Right renal cortex interstitium (tissue), 3 donors: ENCODE measurements around the gene NTRK2. TPM values are rescaled to one million over a fixed set of nuclear protein-coding genes. Genes with fewer than 3 reads are reported as not detected.

Experiments
- DNase-seq, 3 donors: peaks; one replicate each; pipeline ENCODE4 v3.0.0-alpha.2; 2013; ENCODE audit warnings: low read depth in 3 of 3, low spot score in 2 of 3
- polyA plus RNA-seq, 3 donors: library from polyadenylated mRNA; unstranded; fragments of 120-200 nt; gene quantifications; one replicate each; pipeline ENCODE4 v1.2.1, GENCODE V29; 2013; ENCODE audit not compliant: insufficient read length in 3 of 3

The NTRK2 gene
- polyA plus RNA-seq, 3 donors, result 99.5 to 132 (median 111) TPM

DNA sequence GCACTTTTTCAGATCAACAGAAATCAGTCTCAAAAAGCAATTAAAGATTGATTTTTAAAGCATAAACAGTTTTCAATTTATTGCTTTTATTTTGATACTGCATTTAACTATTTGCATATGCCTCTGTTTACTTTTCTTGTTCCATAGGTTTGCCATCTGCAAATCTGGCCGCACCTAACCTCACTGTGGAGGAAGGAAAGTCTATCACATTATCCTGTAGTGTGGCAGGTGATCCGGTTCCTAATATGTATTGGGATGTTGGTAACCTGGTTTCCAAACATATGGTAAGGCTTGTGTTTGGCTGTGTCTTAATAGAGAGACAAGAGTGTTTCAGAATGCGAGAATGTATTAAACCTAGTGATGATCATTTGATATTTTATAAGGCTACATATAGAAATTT, 53.9 kb downstream of the NTRK2 start:
- no peak for DNase-seq

DNA sequence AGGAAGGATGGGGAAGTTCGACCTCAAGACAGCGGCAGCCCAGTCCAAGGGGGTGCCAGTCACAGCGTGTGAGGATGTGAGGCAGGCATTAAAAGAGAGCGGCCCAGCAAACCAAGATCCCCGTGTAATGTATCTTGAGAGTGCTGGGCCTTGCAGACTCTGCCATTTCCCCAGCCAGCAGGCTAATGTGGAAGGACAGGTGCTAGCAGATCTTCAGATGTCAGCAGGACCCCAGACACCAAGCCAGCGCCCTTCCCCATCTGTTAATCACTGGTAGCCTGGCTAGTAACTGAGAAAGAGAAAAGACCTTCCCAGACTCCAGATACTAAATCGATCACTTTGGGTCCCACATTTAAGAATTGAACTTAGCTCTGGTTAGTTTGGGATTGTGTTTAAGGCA, 62.2 kb downstream of the NTRK2 start:
- no peak for DNase-seq

DNA sequence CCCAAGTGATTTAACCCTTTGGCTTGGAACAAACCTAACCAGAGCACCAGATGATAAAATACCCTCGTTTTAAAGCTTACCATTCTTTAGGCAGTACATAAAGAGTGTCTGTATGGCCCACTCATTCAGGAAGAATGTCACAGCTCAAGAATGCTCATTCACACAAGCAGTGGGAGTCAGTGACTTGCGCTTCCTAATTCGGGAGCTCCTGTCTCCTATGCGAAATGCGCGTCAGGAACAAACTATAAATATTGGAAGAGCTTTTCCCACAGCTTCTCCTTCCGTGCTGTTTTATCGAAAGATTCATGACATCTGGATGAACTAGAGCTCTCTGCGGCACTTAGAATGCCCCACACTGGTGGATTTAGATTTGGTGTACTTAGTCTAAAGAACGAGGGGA, 66.6 kb downstream of the NTRK2 start:
- DNase-seq, result no peak

DNA sequence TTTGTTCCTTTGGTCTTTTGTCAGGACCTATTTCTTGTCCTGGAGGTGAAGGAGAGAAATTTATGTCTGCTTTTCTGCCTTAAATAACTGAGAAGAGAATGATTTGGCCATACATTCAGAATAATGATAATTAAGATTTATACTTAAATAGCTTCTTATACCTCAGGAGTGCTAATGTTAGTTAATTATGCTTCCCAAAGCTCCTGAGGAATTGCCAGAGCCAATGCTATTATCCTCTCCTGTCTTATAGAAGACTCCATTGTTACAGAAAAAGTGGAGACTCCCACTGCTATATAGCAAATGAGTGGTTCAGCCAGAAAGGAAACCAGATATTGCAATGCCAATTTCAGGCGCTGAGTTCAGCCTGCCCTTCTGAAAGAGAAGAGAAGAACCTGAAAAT, 67.0 kb downstream of the NTRK2 start:
- DNase-seq, result no peak

DNA sequence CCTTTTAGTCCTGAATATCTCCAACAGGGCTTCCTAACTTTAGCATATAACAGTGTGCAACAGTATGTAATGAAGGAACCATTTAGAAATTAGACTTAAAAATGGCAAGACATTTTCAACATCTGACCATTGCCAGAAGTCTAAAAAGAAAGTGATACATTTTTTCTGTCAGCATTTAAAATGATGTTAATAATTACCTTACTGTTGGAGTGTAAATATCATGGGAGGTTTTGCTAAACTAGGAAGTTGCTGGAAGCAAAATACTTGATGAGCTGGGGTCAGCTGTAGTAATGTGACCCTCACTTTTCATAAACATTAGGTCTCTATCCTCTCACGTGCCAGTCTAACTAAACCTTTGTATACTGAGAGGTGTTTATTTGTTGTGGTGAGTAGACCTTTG, 68.8 kb downstream of the NTRK2 start:
- no peak for DNase-seq

DNA sequence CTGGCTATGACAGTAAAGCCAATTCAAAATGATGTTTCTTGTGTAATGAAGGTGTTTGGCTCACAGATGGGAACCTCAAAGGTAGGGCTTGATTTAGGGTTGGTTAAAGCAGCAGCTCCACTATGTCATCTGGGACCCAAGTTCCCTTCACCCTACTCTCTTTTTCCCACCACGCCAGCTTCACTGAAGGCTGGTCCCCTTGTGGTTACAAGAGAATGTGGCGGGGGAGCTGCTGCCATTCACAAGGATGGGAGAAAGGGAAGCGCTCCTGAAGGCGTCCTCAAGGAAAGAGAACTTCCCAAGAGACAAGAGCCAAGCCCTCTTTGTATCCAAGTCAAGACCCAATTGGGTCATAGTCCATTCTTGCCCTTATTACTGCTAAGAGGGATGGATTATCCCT, 72.7 kb downstream of the NTRK2 start:
- no peak for DNase-seq

DNA sequence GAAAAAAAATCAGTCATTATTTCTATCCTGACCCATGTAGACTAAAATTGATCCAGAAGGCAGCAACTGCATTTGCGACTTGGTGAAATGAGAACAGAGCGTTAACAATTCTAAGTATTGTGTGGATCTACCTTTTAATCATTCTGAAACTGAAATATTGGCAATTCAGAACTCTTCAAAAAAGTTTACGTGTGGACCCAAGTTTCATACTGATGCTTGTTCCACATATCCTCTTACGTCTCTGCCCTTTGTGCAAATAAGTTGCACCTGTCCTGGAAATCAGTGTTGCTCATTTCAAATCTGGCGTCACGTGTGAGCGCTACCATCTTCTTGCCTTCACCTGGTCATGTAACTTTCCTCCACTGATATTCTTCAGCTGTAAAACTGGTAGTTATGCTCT, 74.7 kb downstream of the NTRK2 start:
- DNase-seq, result no peak

DNA sequence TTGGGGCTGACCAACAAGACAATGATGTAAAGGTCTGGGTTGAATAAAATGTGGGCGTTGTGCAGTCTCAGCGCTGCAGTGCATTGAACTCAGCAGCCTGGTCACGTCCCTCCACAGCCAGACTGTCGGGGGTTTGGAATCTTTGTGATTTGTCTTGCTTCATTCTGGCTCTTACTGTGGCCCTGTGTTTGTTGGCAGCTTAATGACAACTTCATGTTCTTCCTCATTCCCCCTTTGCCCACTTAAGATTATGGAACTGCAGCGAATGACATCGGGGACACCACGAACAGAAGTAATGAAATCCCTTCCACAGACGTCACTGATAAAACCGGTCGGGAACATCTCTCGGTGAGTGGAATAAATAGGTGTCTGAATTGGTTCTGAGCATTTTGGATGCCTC, 75.2 kb downstream of the NTRK2 start:
- DNase-seq, result no peak

DNA sequence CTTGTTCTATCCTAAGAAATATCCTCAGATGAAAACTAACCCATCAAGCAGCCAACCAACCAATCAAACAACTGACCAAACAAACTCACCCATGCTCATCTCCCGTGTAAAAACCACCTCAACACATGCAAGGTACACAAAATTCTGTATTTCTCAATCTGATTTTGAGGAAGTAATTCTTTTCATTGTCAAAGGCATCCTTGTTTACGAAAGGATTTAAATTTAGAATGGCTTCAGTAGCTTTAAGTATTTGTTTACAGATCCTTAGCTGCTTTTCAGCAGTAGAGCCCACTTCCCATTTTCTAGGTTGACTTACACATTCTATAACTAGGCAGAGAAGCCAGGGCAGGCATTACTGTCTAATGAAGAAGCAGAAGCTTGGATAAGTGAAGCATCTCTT, 78.6 kb downstream of the NTRK2 start:
- no peak for DNase-seq

DNA sequence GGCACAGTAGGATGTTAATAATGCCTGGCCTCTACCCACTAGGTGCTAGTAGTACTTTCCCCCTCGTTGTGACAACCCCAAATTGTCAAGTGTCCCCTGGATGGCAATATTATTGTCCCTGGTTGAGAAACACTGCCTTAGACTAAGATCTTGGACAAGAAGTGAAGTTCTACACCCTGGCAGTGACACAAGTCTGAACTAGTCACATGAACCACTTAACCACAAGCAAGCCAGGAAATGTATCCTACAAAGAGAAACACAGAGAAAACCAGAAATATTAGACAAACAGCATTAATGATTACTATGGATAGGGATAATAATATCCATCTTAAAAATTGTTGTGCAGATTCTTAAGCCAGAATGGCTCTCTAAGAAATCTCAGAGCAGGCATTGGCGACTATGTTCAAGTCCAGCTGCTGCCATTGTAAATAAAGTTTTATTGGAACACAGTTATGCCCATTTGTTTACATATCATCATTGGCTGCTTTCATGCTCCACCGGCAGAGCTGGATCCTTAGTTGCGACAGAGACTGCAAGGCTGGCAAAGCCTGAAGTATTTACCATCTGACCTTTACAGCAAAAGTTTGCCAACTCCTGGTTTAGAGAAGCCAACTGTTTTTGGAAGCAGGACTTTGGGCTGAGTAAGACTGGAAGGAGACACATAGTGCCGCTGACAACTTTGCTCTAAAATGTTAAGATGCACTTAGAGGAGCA, 80.8 kb downstream of the NTRK2 start:
- DNase-seq, result no peak

DNA sequence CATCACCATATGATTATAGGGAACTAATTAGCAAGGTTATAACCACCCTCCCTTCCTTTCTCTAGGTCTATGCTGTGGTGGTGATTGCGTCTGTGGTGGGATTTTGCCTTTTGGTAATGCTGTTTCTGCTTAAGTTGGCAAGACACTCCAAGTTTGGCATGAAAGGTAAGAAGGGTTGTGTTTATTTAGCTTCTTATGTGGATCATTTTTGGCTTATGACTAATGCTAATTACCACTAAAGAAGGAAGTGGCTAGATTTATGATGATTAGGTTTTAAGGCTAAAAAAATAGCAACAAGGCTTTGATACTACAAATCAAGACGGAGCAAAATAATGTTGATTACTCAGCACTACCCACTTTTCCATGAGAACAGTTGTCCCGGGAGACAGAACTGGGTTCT, 82.4 kb downstream of the NTRK2 start:
- DNase-seq, result no peak

DNA sequence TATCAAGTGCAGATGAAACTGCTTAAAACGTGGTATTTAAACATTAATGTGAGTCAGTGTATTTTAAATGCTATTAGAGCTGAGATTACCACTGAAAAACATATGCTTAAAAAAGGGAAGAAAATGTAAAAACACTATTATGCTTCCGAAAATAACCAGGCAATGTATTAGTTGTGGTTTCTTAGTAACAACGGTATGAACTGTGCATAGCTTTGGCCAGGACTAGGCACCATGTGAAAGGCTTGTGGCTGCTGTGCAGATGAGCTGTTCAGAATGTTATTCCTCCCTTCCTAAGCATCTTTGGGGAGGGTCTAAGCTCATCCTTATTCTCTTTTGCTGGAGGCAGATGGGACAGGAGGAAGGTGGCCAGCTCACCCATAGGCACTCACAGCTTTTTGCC, 84.9 kb downstream of the NTRK2 start:
- no peak for DNase-seq

DNA sequence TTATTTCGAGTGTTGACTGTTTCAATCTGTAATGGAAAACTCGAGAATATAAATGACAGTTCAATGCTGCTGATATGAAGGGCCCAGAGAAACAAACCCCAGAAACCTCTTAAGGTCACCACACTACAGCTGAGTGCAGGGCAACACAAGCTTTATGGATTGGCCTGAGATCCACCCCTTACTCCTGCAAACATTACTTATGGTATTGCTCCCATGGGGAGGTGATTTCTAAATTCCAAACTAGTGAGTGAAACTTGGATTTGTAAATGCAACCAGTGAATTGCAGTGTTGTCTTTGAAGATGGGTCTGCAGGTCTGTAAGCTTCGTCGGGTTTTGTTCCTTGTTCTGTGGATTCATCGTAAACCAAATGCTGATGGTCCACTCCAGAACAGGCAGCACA, 85.4 kb downstream of the NTRK2 start:
- DNase-seq, result no peak

DNA sequence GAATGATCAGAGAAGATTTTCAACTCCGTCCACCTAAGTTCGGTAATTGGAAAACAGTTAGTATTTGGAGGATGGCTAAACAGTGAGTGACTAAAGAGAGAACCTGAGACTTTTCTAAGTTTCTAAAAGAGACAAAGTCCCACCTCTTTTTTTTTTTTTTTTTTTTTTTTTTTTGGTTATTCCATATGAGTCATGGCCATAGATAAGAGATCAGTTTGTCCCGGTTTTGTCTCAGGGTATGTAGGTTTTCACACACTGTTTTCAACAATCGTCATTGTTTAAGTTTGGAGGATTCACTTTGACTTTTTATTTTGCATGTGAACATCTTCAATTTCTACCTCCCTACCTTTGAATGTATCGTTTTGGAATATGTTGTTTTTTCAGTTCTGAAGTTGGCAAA, 85.9 kb downstream of the NTRK2 start:
- no peak for DNase-seq

DNA sequence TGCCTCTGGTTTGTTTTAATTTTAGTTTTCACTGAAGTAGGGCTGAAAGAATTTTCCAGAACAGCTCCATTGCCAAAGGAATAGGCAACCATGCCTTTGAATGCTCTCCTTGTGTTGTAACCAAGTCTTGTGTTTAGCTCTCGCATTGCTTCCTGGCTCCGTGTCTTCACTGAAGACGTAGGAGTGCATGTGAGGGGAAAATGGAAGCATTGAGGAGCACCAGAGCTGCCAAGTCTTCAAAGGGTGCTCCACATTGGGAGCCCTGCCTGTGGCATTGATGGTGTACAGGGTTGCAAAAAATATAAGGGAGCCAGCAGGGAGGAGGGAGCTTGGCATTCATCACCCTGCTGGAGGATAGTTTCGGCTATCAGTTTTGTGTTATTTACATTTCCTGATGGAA, 86.6 kb downstream of the NTRK2 start:
- no peak for DNase-seq

DNA sequence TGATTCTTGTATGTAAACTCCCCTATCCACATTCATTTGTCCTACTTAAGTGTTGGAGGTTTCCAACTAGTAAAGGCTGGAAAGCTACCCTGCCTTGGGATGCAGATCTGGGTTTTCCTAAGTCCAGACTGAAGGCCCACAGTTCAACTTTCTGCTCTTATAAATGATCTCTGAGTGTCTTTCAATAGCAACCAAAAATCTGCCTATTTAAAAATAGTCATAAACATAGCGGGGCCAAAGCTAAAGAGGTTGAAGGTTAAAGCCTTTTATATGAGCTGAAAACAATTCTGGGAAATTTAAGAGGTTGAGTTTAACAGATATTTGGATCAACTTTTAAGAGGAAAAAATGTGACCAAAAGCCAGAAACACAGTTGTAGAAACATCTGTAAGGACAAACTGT, 87.2 kb downstream of the NTRK2 start:
- DNase-seq, result peak in 1 of 3 donors; percentile 7

DNA sequence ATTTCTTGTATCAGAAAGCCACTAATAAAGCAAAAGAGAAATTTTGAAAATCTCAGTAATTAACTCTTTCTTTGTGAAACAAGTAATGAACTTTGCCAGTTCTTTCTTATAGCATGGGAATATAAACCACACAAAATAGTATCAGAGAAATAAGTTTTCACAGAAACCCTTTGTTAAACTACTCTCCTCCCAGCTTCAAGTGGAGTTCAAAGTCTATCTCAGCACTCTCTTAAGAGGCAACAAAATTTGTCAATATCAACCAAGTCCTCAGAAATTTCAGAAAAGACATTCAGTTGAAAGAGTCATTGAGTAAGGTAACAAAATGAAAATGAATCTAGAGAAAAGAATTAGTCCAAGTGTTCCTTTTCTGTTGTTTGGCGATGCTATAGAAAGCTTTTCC, 89.3 kb downstream of the NTRK2 start:
- DNase-seq, result no peak

DNA sequence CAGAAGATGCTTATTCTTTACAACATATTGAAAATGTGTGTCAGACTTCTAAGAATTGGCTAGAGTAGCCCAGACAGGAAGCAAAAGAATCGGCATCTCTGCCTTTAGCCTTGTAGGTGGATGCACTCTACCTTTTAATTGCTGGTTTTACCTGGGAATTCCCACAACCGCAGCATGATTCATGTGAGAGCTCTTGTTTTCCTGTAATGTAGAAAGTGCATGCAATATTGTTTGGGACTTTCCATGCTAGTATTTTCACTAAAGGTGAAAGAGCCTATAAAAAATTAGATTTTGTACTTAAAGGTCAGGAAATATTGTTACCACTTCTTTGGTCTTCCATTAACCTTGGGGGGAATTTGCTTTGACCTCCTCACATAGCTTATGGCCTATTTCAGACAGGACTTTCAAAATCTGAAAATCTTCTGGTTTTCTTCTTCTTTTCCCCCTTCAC, 89.8 kb downstream of the NTRK2 start:
- no peak for DNase-seq

DNA sequence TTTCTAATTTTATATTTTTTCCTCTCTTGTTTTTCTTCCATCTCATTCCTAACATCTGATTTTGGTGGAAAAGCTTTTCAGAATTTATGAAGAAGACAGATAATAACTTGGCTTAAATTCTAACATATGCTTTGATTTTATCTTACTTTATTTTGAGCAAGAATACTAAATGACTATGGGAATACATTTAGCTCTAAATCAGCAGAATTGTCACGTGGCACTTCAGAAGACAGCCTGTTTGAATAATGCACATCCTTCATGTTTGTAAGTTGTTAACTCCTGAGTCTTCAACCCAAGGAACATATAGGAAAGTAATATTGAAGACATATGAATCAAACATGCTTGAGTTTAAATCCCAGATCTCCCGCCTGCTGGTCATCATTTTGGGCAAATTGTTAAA, 90.3 kb downstream of the NTRK2 start:
- no peak for DNase-seq

DNA sequence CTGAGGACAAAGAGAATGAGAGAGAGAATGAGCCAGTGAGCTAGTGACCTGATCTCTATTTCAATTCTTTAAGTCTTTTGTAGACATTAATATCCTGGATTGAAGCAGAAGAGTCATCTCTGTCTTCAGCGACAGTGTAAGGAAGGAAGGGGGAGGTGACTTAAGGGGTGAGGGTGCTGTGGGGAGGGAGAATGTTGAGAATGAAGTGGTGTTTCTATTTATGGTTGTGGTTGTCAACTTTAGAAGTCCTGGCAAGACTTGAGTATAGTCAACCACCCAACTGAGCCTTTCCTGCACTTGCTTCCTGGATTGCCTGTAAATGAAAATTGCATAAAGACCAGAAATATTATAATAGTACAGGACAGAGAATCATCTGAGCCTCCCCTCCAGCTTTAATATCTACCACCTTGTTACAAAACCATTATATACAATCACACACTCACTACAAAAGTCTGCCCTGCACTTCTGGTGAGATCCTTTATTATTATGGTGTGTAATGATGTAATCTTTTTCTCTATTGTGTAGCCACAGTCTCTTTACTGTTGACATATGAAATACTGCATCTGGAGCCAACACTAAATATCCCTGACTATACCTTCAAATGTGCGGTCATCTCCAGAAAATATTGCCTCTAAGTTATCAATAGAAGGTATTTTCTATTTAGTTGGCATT, 91.7 kb downstream of the NTRK2 start:
- DNase-seq, result no peak

DNA sequence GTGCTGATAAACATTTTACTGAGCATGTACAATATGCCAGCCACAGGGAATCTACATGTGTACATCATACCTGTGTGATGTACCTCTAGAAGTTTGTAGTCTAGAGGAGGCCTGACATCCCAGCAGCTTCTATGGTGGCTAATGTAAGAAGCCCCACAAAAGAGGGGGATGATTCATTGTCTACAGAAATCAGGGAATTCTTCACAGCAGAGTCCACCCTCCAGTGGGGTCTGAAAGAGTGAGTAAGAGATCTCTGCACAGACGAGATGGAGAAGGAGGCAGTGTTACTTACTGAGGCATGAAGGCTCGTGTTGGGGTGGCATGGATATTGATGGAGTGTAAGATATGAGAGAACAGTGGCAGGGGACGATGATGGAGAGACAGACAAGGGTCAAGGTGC, 103.0 kb downstream of the NTRK2 start:
- DNase-seq, result no peak

DNA sequence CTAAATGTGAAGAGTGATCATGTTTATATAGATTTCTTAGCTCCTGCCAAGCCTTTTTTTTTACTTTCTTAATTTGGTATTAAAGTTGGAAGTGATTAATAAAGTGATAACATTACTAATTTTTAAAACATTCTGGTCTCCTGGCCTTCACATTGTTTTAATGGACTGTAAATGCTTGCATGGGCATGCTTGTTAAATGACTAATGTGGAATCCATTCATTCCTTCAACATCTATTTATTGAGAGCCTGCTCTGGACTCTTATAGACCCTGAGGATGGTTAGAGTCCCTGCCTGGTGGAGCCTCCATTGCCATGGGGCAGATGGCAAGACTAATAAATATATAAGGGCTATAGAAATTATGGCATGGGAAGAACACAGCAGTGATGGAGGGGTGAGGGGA, 103.5 kb downstream of the NTRK2 start:
- no peak for DNase-seq
